NCI-H446 treated with DMSO at 0.1 percent for 48 hours (cell line): ENCODE measurements around the gene ANKZF1.
A peak's percentile ranks its signal among the peaks of the same experiment; 100 is the strongest.

Experiments
- DNase-seq: peaks from one replicate; lab custom pipeline; 2025; lab: John Stamatoyannopoulos, UW

The ANKZF1 gene

DNA sequence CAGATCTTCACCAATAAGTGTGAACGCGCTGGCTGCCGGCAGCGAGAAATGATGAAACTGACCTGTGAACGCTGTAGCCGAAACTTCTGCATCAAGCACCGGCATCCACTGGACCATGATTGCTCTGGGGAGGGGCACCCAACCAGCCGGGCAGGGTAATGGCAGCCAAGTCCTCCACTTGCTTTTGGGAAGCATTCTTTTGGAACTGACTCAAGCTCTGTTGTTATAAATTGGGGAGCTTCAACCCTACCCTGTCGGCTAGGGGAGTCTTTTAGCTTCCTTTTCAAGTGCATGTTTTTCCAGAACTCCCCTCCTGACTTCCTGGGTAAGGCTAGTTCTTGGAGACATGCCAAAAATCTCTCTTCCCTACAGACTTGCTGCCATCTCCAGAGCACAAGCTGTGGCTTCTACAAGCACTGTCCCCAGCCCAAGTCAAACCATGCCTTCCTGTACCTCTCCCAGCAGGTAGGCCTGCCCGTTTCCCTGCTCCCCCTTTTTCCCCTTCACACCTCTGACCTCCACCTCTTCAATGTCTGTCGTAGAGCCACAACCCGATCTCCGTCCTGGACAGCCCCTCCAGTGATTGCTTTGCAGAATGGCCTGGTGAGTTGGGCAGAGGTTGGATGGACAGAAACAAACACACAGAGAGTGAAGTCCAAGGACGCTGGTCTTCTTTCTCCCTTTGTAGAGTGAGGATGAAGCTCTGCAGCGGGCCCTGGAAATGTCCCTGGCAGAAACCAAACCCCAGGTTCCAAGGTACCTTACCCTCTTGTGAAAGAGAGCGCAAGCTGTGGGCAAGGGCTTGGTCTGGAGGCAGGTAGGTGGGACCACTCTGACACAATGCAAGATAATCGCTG is 21.5 kb upstream of the ANKZF1 start:
- no peak for DNase-seq

DNA sequence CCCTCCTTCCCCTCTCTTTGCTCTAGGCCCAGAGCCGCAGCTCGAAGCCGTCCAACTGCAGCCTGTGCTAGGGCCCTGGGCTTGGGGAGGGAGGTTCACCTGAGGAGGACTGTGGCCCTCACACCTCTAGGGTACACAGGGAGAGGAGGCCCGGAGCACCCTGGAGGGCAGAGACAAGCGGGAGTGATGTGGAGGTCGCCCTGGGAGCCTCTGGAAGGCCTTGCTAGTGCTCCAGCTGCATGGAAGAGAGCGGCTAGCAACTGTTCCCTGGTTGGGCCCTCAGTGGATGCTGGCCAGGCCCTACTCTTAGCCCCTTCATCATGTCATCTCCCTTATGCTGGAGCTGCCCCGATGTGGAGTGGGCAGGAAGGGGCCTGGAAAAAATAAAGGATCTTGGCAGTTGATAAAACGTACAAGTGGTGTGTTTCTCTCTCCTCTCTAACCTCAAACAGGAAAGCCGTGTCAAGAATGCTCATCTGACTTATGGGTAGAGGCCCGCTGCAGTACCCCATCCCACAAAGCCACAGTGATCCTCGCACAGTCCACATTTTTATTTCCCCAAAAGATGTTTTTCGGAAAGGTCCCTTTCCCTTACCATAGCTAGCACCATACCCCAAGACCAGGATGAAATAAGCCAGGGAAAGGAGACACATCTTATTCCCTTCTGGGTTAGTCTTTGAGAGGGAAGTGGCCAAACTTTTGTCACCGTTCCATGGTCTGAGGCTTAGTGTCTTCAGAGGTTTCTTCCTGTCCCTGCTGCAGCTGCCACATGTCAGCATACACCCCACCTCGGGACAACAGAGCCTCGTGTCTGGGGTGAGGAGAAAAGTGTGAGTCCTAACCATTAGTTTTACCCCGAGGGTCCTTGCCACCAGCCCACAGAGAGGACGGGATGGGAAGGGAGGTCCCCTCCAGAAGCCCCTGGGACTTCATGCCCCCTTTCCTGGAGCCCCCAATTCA is 20.1 kb upstream of the ANKZF1 start:
- DNase-seq, result no peak

DNA sequence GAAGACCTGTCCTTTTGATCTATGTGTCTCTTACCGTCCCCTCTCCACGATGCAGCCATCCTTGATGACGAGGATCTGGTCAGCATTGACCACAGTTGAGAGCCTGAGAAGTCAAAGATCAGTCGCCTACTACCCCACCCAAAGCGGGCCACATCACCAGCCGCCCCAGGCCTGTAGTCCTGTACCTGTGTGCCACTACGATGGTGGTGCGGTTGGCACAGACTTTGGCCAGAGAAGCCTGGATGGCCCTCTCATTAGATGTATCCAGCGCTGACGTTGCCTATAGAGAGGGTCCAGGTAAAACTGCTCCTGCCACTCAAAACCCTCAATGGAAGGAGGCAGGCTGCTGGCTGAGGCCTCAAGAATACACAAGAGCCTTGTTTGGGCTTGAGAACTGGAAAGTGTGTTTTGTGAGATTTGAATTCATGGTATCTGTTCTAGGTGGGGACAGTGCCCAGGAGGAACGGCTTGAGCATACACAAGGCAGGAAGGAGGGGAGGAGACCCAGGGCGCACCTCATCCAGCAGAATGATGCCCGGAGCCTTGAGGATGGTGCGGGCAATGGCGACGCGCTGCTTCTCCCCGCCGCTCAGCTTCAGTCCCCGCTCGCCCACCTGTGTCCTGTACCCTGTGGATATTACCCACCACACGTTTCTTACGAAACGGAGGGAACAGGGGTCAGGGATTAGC is 19.3 kb upstream of the ANKZF1 start:
- DNase-seq, result no peak

GRCh38 chr2:219210886-219211362 is 18.7 kb upstream of the ANKZF1 start:
- DNase-seq, result no peak

DNA sequence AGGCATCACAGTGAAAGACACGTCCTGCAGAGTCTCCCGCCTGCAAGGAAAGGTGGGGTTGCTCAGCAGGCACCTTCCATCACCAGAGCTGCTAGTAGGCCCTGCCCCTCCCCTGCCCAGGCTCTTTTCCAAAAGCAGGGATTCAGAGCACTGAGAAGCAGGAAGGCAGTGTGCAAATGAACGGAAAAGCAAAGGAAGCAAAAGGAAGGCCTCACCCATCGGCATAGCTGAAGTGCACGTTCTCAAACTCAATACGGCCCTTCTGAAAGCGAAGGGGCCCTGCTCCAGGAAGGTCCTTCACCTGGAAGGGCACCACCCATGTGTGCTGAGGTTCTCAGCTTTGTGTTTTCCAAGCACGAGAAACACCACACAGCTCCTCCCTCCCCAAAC is 16.6 kb upstream of the ANKZF1 start:
- no peak for DNase-seq

DNA sequence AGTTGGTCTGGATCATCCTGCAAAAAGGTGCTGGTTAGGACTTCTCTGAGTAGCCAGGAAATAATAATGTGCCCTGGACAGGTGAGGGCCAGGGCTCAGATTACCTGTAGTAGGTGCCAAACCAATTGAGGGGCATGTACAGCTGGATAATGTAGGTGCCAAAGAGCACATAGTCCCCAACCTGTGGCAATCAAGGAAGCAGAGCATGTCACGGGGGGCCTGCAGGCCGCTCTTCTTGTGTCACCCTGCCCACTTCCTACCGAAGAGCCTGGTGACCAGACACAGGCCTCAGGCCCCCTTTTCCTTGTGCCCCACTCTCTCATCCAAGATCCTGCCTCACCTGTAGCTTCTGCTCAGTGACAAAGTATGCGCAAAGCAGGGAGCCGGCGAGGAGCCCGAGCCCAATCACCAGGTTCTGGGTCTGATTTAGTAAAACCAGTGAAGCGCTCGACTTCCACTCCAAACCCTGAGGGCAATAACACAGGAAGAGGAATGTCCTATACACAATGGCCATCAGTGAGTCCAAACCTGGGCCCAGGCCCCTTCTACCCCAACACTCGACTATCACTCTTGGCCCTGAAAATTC is 16.0 kb upstream of the ANKZF1 start:
- no peak for DNase-seq

GRCh38 chr2:219214141-219214540 is 15.5 kb upstream of the ANKZF1 start:
- DNase-seq, result no peak

- DNase-seq, result no peak
Observed at GRCh38 chr2:219214786-219215185, 14.8 kb upstream of the ANKZF1 start.

DNA sequence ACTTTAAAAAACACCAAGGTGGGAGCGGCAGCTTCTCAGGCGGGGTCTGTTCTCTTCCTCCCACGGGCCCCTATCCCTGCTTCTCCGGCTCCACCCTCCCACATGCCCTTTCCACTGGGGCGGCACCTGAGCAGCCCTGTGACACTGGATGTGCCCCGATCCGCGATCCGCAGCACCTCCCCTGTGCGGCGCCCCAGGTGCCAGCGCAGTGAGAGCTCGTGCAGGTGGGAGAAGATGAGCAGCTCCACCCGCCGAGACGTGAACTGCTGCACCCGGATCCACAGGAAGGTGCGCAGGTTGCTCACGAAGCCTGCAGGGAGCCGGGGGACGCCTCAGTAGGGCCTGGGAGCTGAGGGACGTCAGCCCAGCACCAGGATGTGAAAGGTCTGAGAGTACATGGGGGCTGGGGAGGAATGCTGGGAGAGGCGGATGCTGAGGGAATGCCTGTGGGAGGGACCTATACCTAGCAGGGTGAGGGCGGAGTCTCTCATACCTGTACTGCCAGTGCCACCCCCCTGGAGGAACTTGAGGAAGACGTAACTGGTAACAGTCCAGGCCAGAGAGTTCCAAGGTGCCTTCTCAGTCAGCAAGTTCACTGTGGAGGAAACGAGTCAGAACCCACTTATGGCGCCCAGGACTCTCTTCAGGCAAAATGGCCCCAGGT is 13.6 kb upstream of the ANKZF1 start:
- no peak for DNase-seq

DNA sequence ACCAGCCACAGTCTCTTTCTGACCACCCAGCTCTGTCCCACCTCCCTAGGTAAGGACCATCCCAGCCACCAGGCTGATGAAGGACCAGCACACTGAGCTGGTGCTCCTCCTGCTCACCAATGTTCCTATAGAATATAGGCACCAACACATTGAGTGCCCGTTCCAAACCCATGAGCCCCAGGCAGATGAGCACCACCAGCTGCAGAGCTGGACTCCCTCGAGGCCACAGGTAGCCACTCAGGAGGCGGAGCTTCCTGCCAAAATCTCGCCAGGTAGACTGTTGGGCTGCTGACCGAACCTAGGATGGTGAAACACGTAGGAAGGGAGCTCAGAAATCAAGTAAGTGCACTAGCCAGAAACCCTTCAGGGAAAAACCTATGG is 13.1 kb upstream of the ANKZF1 start:
- no peak for DNase-seq

DNA sequence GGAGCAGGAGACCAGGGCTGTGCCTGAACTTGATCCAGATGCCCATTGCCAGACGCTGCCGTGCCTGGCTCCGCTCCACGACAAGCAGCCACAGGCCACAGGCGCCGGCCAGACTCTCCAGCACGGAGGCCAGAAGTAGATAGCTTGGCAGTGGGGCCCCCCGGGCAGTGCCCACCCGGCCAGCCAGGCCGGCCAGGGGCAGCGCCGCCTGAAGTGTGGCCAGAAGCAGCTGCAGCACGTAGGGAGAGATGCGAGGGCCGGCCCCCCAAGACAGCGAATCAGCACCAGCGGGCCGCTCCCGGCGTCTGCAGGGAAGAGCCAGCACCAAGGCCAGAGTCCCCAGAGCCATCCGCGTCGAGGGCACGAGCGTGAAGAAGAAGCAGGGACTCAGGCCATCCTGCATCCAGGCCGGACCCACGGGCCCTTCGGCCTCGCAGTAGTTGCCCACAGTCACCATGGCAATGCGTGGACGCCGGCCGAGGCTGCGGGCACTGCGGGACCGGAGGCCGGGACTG is 11.3 kb upstream of the ANKZF1 start:
- peak; percentile 87 for DNase-seq

- peak; percentile 91 for DNase-seq
Observed at GRCh38 chr2:219218732-219219701, 10.6 kb upstream of the ANKZF1 start, which contains the start of gene ABCB6. TSS of gene ABCB6 (minus strand) at chr2:219218958. CDS start at chr2:219218673, 285 bp downstream.

DNA sequence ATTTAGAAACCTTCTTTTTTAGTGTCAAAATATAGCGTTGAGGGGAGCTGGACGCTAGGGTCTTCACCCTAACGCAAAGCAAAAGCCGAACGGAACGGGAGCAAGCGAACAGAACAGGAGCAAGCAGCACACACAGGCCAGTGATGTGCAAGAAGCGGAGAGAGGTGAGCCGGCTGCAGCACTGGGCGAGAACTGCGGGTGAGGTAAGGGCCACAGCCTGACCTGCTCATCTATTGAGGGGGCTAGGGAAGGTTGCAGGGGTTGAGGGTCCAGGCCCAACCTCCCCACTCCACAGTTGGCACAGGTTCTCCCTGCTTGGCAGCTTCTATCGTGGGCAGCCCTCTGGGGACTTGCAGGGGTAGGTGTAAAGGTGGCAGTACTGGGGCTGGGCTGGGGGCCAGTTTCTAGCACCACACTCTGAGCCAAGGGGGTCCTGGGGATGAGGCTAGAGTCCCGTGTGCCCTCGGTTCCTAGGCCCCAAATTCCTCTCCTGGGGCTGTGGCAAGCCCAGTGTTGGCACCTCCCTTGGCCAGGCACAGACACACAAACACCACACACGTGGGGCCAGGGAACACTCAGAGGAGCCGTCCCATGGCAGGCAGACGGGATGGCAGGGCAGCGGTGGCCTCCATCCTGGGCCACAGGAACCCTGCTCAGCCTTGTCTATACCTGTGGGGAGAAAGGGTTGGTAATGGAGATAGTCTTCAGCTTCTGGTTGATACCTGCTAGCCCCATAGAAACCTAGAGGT is 9.6 kb upstream of the ANKZF1 start:
- no peak for DNase-seq

GRCh38 chr2:219220652-219221402 is 8.8 kb upstream of the ANKZF1 start:
- DNase-seq, result no peak

DNA sequence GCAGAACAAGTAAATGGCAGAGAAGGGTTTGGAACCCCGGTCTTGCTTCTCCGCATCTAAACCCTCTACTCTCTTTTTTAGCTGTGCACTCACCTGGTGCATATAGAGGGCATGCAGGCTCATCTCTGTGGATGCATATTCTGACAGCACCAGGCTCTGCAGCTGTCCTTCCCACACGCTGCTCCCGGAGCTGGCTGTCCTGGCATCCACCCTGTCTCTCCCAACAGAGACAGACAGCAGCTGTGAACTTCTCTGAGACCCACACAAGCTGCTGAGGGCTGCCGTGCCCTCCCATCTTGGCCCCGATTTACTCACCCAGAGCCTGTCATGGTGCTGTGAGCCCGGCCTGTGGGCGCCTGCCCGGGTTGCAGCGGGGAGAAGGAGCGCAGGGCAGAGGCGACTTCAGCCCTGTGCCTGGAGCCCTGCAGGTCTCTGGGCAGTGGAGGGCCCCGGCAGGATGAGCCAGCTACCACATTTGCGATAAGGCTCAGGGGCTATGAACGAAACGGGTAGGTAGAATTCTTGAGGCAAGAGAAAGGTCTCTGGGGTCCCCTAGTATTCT is 7.6 kb upstream of the ANKZF1 start:
- no peak for DNase-seq

- no peak for DNase-seq
Observed at GRCh38 chr2:219223831-219224610, 5.6 kb upstream of the ANKZF1 start.

DNA sequence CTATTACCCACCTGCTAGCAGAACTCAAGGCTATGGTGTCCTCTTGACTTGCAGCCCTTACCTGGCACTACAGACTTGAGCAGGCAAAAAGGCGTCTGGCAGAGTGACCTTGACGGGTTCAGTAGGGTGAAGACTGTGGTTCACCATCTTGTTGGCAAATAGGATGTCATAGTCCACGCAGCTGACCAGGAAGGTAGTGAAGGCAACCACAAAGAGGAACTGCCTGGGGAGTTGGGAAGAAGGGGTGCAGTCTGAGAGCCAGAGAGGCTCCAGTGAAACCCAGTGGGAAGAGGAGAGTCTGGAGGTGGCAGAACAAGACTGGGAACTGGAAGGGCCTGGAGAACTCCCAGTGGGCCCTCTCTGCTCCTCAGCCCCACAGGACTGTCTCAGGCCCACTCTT is 4.3 kb upstream of the ANKZF1 start:
- no peak for DNase-seq
